GM12878 (cell line): Measurements from ENCODE around the gene INPP1. TPM values are rescaled to one million over a fixed set of nuclear protein-coding genes. Genes with fewer than 3 reads are reported as not detected.

ENCODE experiments used
- CBX3 ChIP-seq: fragments of 200-600 bp; sonication (generic); IDR thresholded peaks from 2 replicates; pipeline ENCODE4 v1.6.1; 2016; ENCODE audit warnings: low read depth, borderline replicate concordance
- IRF4 ChIP-seq: IDR thresholded peaks from 2 replicates; pipeline ENCODE4 v1.6.1; 2011; ENCODE audit warnings: low read depth, low read length
- LARP7 ChIP-seq: fragments of 450-650 bp; IDR thresholded peaks from 2 replicates; pipeline ENCODE4 v1.6.1; 2017; ENCODE audit warnings: mild to moderate bottlenecking
- NFYB ChIP-seq: IDR thresholded peaks from 2 replicates; pipeline ENCODE4 v1.6.1; 2011; ENCODE audit warnings: low read depth, mild to moderate bottlenecking, low read length, improper control_type of control experiment, moderate library complexity; ENCODE audit not compliant: insufficient read depth
- NR2C1 ChIP-seq: fragments of 450-650 bp; IDR thresholded peaks from 2 replicates; pipeline ENCODE4 v1.6.1; 2017; ENCODE audit warnings: antibody characterized with exemption, mild to moderate bottlenecking, moderate library complexity
- POLR2AphosphoS5 ChIP-seq: IDR thresholded peaks from 2 replicates; pipeline ENCODE4 v1.6.1; 2011; ENCODE audit warnings: mild to moderate bottlenecking, low read length, inconsistent platforms
- SRF ChIP-seq, 2 experiments: IDR thresholded peaks; 2 replicates each; pipeline ENCODE4 v1.6.1; 2011; ENCODE audit warnings: low read depth in 2 of 2, low read length in 2 of 2, mild to moderate bottlenecking in 1 of 2, moderate library complexity in 1 of 2
- ZBTB33 ChIP-seq: fragments of 450-650 bp; IDR thresholded peaks from 2 replicates; pipeline ENCODE4 v1.6.1; 2017; ENCODE audit warnings: mild to moderate bottlenecking
- polyA plus RNA-seq, 11 experiments: library from polyadenylated mRNA; depleted of rRNA in 4 of 11; unstranded in 6 of 11; stranded (reverse) in 5 of 11; fragments of >200 nt; fragmentation: Nextera tagmentation in 4 of 11; fragmentation: Illumina TruSeq in 1 of 11; extraction: Ambion mirVana in 4 of 11; extraction: Trizol in 1 of 11; gene quantifications; 1 replicate in 1 of 11; 2 replicates in 10 of 11; pipeline versions ENCODE4 v1.2.1 to v1.2.3, GENCODE V29; 2011 to 2016; ENCODE audit warnings: inconsistent platforms in 2 of 11, missing spikeins in 2 of 11, low read depth in 1 of 11
- total RNA-seq, 4 experiments: library from RNA; depleted of rRNA in 3 of 4; stranded (reverse); fragments of >200 nt in 3 of 4; fragmentation: Illumina TruSeq in 1 of 4; extraction: Trizol in 1 of 4; gene quantifications; 2 replicates each; pipeline versions ENCODE4 v1.2.1 to v1.2.3, GENCODE V29; 2013 to 2021
- TF ChIP-seq, protein P1 (sequence below): fragments of 450-650 bp; IDR thresholded peaks from 2 replicates; pipeline ENCODE4 v1.6.1; 2016; ENCODE audit warnings: mild to moderate bottlenecking, moderate library complexity, borderline replicate concordance
- TF ChIP-seq, protein P2 (sequence below): IDR thresholded peaks from 2 replicates; pipeline ENCODE4 v1.6.1; 2012; ENCODE audit warnings: improper control_type of control experiment, low read depth, low read length; ENCODE audit not compliant: insufficient replicate concordance
- TF ChIP-seq, protein P3 (sequence below): IDR thresholded peaks from 2 replicates; pipeline ENCODE4 v1.6.1; 2012; ENCODE audit warnings: low read depth, low read length, improper control_type of control experiment

INPP1 gene
- total and polyA plus RNA-seq, 10 of the 15 experiments (the other 5 are each of a cell fraction or from before 2014, with no cell fraction given), result 3.3 to 17.9 (median 11.1) TPM

DNA sequence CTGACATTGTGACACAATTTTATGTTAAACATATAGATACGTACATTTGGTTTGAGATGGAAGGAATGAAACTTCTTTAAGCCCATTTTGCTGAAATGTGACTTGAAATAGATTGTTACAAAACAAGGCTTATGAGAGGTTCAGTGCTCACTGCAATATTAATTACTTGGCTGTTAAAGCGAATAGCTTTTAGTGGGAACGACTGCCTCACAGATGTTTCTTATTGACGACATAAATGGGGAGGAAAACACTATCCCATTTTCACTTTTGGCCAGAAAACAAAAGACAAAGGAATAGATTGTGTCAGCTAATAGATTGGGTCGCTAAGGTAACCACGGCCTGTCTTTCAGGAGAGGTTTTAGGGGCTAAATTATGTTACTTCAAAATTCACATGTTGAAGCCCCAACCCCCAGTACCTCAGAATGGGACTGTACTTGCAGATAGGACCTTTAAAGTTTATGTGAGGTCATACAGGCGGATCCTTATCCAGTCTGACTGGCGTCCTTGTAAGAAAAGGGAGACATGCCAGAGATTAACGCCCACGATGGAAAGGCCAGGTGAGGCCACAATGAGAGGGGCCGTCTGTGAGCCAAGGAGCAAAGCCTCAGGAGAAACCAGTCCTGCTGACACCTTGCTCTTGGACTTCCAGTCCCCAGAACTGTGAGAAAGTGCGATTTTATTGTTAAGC is 10.8 kb downstream of the INPP1 start (continued):
- TF ChIP-seq, protein P1, sequence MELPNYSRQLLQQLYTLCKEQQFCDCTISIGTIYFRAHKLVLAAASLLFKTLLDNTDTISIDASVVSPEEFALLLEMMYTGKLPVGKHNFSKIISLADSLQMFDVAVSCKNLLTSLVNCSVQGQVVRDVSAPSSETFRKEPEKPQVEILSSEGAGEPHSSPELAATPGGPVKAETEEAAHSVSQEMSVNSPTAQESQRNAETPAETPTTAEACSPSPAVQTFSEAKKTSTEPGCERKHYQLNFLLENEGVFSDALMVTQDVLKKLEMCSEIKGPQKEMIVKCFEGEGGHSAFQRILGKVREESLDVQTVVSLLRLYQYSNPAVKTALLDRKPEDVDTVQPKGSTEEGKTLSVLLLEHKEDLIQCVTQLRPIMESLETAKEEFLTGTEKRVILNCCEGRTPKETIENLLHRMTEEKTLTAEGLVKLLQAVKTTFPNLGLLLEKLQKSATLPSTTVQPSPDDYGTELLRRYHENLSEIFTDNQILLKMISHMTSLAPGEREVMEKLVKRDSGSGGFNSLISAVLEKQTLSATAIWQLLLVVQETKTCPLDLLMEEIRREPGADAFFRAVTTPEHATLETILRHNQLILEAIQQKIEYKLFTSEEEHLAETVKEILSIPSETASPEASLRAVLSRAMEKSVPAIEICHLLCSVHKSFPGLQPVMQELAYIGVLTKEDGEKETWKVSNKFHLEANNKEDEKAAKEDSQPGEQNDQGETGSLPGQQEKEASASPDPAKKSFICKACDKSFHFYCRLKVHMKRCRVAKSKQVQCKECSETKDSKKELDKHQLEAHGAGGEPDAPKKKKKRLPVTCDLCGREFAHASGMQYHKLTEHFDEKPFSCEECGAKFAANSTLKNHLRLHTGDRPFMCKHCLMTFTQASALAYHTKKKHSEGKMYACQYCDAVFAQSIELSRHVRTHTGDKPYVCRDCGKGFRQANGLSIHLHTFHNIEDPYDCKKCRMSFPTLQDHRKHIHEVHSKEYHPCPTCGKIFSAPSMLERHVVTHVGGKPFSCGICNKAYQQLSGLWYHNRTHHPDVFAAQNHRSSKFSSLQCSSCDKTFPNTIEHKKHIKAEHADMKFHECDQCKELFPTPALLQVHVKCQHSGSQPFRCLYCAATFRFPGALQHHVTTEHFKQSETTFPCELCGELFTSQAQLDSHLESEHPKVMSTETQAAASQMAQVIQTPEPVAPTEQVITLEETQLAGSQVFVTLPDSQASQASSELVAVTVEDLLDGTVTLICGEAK, result no peak
- TF ChIP-seq IRF4, result no peak
- TF ChIP-seq, protein P2, sequence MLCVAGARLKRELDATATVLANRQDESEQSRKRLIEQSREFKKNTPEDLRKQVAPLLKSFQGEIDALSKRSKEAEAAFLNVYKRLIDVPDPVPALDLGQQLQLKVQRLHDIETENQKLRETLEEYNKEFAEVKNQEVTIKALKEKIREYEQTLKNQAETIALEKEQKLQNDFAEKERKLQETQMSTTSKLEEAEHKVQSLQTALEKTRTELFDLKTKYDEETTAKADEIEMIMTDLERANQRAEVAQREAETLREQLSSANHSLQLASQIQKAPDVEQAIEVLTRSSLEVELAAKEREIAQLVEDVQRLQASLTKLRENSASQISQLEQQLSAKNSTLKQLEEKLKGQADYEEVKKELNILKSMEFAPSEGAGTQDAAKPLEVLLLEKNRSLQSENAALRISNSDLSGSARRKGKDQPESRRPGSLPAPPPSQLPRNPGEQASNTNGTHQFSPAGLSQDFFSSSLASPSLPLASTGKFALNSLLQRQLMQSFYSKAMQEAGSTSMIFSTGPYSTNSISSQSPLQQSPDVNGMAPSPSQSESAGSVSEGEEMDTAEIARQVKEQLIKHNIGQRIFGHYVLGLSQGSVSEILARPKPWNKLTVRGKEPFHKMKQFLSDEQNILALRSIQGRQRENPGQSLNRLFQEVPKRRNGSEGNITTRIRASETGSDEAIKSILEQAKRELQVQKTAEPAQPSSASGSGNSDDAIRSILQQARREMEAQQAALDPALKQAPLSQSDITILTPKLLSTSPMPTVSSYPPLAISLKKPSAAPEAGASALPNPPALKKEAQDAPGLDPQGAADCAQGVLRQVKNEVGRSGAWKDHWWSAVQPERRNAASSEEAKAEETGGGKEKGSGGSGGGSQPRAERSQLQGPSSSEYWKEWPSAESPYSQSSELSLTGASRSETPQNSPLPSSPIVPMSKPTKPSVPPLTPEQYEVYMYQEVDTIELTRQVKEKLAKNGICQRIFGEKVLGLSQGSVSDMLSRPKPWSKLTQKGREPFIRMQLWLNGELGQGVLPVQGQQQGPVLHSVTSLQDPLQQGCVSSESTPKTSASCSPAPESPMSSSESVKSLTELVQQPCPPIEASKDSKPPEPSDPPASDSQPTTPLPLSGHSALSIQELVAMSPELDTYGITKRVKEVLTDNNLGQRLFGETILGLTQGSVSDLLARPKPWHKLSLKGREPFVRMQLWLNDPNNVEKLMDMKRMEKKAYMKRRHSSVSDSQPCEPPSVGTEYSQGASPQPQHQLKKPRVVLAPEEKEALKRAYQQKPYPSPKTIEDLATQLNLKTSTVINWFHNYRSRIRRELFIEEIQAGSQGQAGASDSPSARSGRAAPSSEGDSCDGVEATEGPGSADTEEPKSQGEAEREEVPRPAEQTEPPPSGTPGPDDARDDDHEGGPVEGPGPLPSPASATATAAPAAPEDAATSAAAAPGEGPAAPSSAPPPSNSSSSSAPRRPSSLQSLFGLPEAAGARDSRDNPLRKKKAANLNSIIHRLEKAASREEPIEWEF, result no peak
- no peak for TF ChIP-seq POLR2AphosphoS5
- no peak for TF ChIP-seq ZBTB33
- TF ChIP-seq, protein P3, sequence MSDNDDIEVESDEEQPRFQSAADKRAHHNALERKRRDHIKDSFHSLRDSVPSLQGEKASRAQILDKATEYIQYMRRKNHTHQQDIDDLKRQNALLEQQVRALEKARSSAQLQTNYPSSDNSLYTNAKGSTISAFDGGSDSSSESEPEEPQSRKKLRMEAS, result no peak
- TF ChIP-seq CBX3, result no peak
- TF ChIP-seq NFYB, result no peak
- no peak for TF ChIP-seq NR2C1
- no peak for TF ChIP-seq LARP7
- TF ChIP-seq SRF (IDR thresholded peaks at IDR 0.05; ENCODE audit: low read depth in 2 of 2, low read length in 2 of 2), result no peak
